Panc1 (cell line): ENCODE data around the gene CASP14. TPM values are rescaled to one million over a fixed set of nuclear protein-coding genes. Genes with fewer than 3 reads are reported as not detected.

Experiments
- ATAC-seq: fragments of 200-7000 bp; cut with Tn5 transposase; 2 replicates; pipeline ENCODE4 v1.9.1; 2020; ENCODE audit warnings: mild to moderate bottlenecking, moderate library complexity
- BruUV-seq: library from RNA; stranded (reverse); fragments of 400-500 nt; replicated peaks from 2 replicates; lab custom pipeline; 2021; lab: Mats Ljungman, UMichigan
- CTCF ChIA-PET: fragments of 300-600 bp; sonication (Branson Sonifier 250); formaldehyde crosslinking; loops from one replicate; lab custom pipeline; 2022; ENCODE audit warnings: antibody characterized with exemption; lab: Charles Lee
- POLR2A ChIA-PET: fragments of 300-600 bp; sonication (Branson Sonifier 250); formaldehyde crosslinking; loops from one replicate; lab custom pipeline; 2022; ENCODE audit warnings: antibody characterized with exemption; lab: Charles Lee
- DNase-seq: peaks from one replicate; pipeline ENCODE4 v3.0.0-alpha.2; 2010; ENCODE audit warnings: low read depth, low spot score
- H3K27ac ChIP-seq: 2 replicates; pipeline ENCODE4 v1.5.1; 2011; ENCODE audit warnings: mild to moderate bottlenecking, low read length, inconsistent platforms
- H3K27me3 ChIP-seq: fragments of 200-500 bp; sonication (Bioruptor generic); 2 replicates; pipeline ENCODE4 v1.6.0; 2014; ENCODE audit warnings: low read length, inconsistent platforms; ENCODE audit not compliant: control insufficient read depth, insufficient read depth
- H3K36me3 ChIP-seq: fragments of 200-500 bp; sonication (Bioruptor generic); 2 replicates; pipeline ENCODE4 v1.5.1; 2014; ENCODE audit warnings: inconsistent platforms, mild to moderate bottlenecking, low read length, moderate library complexity; ENCODE audit not compliant: control insufficient read depth, insufficient read depth
- H3K4me1 ChIP-seq: 2 replicates; pipeline ENCODE4 v1.5.1; 2011; ENCODE audit warnings: inconsistent platforms, mild to moderate bottlenecking, low read length, moderate library complexity; ENCODE audit not compliant: control insufficient read depth, insufficient read depth
- H3K4me3 ChIP-seq, 2 experiments: 2 replicates each; pipeline ENCODE4 v1.5.1; 2011 to 2012; ENCODE audit warnings: low read depth in 2 of 2, low read length in 2 of 2, mild to moderate bottlenecking in 2 of 2, inconsistent platforms in 1 of 2, moderate library complexity in 1 of 2
- H3K9me3 ChIP-seq: fragments of 200-500 bp; sonication (Bioruptor generic); 2 replicates; pipeline ENCODE4 v1.5.1; 2014; ENCODE audit warnings: low read depth, mild to moderate bottlenecking, inconsistent platforms, low read length, moderate library complexity; ENCODE audit not compliant: control insufficient read depth, insufficient read depth
- CTCF ChIP-seq: fragments of 450-650 bp; IDR thresholded peaks from 2 replicates; pipeline ENCODE4 v1.5.1; 2017; ENCODE audit warnings: mild to moderate bottlenecking
- POLR2AphosphoS5 ChIP-seq: IDR thresholded peaks from 2 replicates; pipeline ENCODE4 v1.6.1; 2012; ENCODE audit warnings: mild to moderate bottlenecking, low read depth, low read length, moderate library complexity
- REST ChIP-seq, 2 experiments: IDR thresholded peaks; 2 replicates each; pipeline ENCODE4 v1.6.1; 2011 to 2012; ENCODE audit warnings: low read depth in 2 of 2, control low read depth in 1 of 2, low read length in 1 of 2, mild to moderate bottlenecking in 1 of 2, moderate library complexity in 1 of 2; ENCODE audit not compliant: insufficient read depth in 1 of 2
- SIN3A ChIP-seq: IDR thresholded peaks from 2 replicates; pipeline ENCODE4 v1.6.1; 2012; ENCODE audit warnings: low read depth, mild to moderate bottlenecking, low read length, moderate library complexity, borderline replicate concordance; ENCODE audit not compliant: insufficient read depth
- TCF7L2 ChIP-seq: IDR thresholded peaks from 2 replicates; pipeline ENCODE4 v1.6.1; 2011; ENCODE audit warnings: mild to moderate bottlenecking, low read depth, low read length, inconsistent platforms
- in situ Hi-C: cut with HindIII; loops from 2 replicates; pipeline ENCODE4 v1.10.0; 2016; ENCODE audit warnings: low sequenced_read_pairs, low pct_unique_long_range_greater_than_20kb
- intact Hi-C: fragments of 100-400 bp; cut with micrococcal nuclease; formaldehyde crosslinking; loops from one replicate; pipeline ENCODE4 v1.10.0; 2022; ENCODE audit not compliant: unreplicated experiment
- total RNA-seq: library from RNA; stranded (reverse); gene quantifications from one replicate; pipeline ENCODE4 v1.2.1, GENCODE V29; 2021; ENCODE audit not compliant: unreplicated experiment

CASP14 gene
- total RNA-seq, 1 experiment from 2014 or later: not detected

GRCh38 chr19:15081911-15082310 is 32.6 kb downstream of the CASP14 start, which contains the start of gene OR1I1:
Gene OR1I1 (plus strand): TSS chr19:15082211. CDS start chr19:15087066, 4,855 bp downstream.
- Histone ChIP-seq H3K4me1 (no peaks in the 10 kb centered on the region), H3K9me3 (no peaks in the 10 kb centered on the region), H3K27ac (no peak within 1 kb of the TSS), H3K4me3 (no peak within 1 kb of the TSS), H3K36me3 (no peaks in the 10 kb centered on the region), H3K27me3 (no peaks in the 10 kb centered on the region)
- ChIA-PET CTCF (interaction anchor here (0.6 kb wide), 2 partner anchors 138 to 191 kb away, joined by 3 to 6 read pairs; no protein-coding TSS in a partner anchor), POLR2A (no interaction called here)
- BruUV-seq: no TSS peak
- ATAC-seq: no peak
- intact Hi-C loops (no loop called here), in situ Hi-C loops (no loop called here)
- DNase-seq: no peak
- TF ChIP-seq SIN3A (no peak), POLR2AphosphoS5 (no peak), CTCF (no peak), REST (IDR thresholded peaks at IDR 0.05; ENCODE audit: insufficient read depth in 1 of 2, low read depth in 2 of 2, low read length in 1 of 2) (no peak), TCF7L2 (no peak)

- H3K4me1 ChIP-seq: no peaks in the 10 kb centered on the region
- no peak overlapping the region for H3K27ac ChIP-seq
- intact Hi-C loops (no loop called here), in situ Hi-C loops (no loop called here)
- no peaks in the 10 kb centered on the region for H3K27me3 ChIP-seq
- no peak overlapping the region for H3K4me3 ChIP-seq
- DNase-seq (no peak), ATAC-seq (no peak)
- POLR2A ChIA-PET: no interaction called here
- no TSS peak for BruUV-seq
- H3K9me3 ChIP-seq: no peaks in the 10 kb centered on the region
- TF ChIP-seq REST (IDR thresholded peaks at IDR 0.05; ENCODE audit: insufficient read depth in 1 of 2, low read depth in 2 of 2, low read length in 1 of 2) (peak; percentile 65 to 76; a peak in 3 of 4 replicates), POLR2AphosphoS5 (no peak), CTCF (no peak), TCF7L2 (no peak)
- H3K36me3 ChIP-seq: no peaks in the 10 kb centered on the region
- CTCF ChIA-PET: no interaction called here
These were observed 37.9 kb downstream of the CASP14 start for GRCh38 chr19:15087182-15087581.
